ENCODE measurements around the gene C22orf42. TPM values are rescaled to one million over a fixed set of nuclear protein-coding genes. Genes with fewer than 3 reads are reported as not detected.
A peak's percentile ranks its signal among the peaks of the same experiment; 100 is the strongest.
"Not testable (repeated sequence)": the region's sequence is repeated elsewhere in the genome, so short reads cannot be mapped to it uniquely, and the experiment has no call there.

The C22orf42 gene, protein sequence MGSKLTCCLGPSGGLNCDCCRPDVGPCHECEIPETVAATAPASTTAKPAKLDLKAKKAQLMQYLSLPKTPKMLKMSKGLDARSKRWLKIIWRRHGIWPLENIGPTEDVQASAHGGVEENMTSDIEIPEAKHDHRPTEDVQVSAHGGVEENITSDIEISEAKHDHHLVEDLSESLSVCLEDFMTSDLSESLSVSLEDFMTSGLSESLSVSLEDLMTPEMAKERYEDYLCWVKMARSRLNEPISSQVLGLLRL
- not detected in 2 replicates for polyA plus RNA-seq (2014; cell fraction: cytosol; rRNA removed)
- polyA plus RNA-seq (2014; cell fraction: nucleus; rRNA removed) = not detected in 2 replicates

DNA sequence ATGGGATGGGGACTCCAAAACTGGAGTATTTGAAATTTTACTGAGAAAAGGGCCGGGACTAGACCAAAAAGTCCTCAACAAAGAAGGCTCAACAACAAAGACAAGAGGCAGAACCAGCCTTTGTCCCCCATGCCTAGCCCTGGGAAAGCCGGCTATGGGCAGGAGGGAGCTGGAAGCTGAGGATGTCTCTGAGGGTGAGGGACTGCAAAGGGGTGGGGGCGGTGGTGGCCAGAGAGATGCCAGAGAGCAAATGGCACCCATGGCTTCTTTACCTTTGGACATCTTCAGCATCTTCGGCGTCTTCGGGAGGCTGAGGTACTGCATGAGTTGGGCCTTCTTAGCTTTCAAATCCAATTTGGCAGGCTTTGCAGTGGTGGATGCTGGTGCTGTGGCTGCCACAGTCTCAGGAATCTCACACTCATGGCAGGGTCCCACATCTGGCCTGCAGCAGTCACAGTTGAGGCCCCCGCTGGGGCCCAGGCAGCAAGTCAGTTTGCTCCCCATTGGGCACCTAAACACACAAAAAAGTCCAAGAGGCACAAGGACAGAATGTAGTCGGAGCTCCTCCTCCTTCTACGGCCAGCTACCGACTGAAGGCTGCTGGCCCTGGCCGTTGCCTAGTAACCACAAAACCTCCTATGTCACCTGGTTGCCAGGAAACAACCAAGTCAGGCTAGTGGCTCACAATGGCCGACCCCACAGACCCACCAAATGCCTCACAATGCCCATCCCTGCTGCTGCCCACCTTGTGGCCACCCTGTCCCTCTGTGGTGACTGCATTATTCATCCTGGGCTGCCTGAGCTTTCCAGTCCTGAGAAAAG is at the start of gene C22orf42:
C22orf42 (minus strand) TSS at position 592 of the 822 bp plus-strand sequence; CDS start at position 504, 88 bp downstream.
- DNase-seq (ENCODE audit: low spot score) = no peak

DNA sequence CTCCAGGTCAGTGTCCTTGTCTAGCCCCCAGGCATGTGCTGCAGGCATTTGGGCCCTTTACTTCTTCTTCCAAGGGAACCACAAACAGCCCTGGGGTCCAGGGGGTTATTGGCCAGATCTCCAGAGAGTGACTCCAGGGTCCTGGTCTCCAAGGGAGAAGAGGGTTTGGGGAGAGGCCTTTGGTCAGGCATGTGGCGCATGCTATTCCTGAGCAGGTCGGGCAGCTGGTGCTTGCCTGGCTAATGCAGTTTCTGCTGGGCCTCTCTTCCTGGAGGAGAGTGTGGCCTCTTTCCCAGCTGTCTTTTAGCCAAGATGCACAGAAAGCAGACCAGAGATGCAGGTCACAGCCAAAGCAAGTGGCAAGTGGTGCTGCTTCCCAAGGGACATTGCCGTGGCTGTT is 49.6 kb upstream of the C22orf42 start:
- no peak for DNase-seq (ENCODE audit: low spot score)

DNA sequence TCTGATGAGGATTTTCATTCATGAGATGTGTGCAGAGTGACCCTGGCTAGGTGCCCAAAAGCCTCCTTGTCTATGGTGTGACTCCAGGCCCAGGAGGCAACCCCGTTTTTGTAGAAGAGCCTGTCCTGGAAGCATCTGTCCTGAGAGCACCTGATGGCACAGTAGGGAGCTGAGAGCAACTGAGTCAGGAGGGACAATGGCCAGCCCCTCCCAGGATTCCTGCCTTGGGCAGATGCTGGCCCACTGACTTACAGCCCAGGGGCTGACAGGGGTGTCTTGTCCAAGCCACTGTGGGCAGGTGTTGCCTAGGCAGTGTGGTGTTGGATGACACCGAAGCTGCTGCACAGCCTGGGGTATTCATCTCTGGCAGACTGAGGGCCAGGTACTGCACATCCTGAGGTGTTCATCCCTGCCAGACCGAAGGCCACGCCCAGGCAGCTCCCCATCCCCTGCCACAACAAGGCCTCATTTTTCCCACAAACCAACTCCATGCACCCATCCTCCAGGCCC is 48.9 kb upstream of the C22orf42 start:
- no peak for DNase-seq (ENCODE audit: low spot score)

DNA sequence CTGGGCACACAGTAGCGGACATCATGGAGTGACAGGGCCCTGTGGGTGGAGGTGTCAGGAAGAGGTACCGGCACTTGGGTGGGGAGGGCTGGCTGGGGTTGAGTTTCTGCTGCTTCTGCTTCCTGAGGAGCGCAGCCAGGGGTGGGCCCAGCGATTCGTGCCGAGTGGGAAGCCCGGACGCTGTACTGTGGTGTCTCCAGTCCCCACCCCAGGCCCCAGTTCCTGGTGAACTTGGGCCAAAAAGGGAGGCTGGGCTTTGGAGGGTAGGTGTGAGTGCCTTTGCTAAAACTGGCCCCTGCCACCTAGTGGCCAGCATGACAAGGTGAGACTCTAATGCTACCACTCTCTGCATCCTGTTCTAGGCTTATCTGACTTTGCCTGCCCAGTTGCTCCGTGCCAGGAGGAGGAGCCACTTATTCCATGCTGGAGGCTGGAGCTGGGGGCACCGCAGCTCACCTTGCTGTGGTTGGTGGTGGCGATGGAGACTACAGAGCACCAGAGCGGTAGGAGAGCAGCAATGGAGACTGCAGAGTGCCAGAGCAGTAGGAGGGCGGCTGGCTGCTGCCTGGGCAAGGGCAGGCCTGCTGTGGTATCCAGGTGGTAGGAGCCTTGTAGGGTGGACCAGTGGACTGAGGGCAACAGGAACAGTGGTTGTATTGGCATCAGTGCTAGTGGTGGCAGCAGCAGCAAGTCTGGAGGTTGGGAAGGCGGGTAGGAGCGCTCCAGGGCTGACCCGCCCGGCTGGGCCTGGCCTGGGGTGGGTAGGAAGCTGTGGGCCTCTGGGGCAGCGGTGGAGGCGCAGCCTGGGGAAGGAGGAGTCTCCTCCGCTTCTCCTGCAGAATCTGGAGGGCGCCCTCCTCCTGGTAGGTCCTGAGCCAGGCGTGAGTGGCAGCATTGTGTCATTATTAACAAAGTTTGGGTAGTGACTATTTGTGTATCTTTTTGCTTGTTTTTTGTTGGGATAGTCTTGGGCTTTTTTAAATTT is 48.0 kb upstream of the C22orf42 start:
- DNase-seq (ENCODE audit: low spot score) = peak; percentile 32

- no peak for DNase-seq (ENCODE audit: low spot score)
Measured at GRCh38 chr22:32205974-32206773, 47.1 kb upstream of the C22orf42 start.

- peak; percentile 80 for DNase-seq (ENCODE audit: low spot score)
Measured at GRCh38 chr22:32204856-32205722, 46.0 kb upstream of the C22orf42 start, which contains the start of gene RFPL2. Gene RFPL2 (minus strand): TSS chr22:32205073. CDS start chr22:32202451, 2,622 bp downstream.

DNA sequence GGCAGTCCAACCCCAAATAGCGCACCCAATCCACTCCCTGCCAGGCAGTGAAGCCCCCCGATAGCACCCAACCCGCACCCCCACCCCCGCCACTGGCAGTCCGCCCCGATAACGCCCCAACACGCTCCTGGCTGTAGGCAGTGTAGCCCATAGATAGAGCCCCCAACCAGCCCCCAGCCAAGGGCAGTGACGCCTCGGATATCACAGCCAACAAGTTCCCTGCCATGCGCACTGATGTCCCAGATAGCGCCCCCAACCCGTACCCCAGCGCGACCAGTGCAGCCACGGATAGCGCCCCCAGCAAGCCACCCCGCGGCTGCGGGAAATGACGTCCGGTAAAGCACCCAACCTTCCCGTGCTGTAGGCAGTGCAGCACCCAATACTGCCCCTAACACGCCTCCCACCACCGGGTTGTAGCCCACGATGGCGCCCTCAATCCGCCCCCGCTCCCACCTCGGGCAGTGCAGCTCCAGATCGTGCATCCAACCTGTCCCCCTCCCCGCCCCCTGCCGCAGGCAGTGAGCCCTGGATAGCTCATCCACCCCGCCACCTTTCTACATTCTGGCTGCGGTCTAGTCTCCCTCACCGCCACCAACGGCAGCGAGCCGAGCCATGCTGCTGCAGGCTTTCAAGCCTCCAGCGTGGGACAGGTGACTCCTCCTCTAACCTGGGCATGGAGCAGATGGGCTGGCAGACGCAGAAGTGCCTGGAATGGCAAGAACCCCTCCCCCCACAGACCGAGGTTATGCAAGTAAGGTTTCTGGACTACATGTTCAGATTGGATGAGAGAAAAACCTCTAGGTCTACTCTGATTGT is 45.1 kb upstream of the C22orf42 start:
- no peak for DNase-seq (ENCODE audit: low spot score)

DNA sequence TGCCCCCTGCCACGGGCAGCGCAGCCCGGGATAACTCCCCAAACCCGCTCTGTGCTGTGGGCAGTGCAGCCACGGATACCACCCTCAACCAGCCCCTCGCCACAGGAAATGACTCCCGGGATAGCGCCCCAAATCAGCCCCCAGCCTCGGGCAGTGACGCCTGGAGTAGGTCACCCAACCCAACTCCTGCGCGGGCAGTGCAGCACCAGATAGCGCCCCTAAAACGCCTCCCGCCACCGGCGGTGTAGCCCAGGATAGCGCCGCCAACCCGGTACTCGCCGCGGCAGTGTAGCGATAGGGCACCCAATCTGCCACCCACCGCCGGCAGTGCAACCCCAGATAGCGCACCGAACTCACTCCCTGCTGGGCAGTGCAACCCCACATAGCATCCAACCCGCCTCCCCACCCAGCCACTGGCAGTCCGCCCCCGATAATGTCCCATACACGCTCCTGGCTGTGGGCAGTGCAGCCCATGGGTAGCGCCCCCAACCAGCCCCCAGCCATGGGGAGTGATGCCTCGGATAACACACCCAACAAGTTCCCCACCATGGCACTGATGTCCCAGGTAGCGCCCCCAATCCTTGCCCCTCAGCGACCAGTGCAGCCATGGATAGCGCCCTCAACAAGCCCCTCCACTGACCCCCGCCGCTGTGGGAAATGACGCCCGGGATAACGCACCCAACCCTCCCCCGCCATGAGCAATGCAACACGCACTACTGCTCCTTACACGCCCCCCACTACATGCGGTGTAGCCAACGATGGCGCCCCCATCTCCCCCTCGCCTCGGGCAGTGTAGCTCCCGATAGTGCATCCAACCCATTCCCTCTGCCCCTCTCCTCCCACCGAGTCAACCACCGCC is 44.3 kb upstream of the C22orf42 start:
- no peak for DNase-seq (ENCODE audit: low spot score)

GRCh38 chr22:32202539-32203180 is 43.6 kb upstream of the C22orf42 start:
- DNase-seq (ENCODE audit: low spot score) = peak; percentile 68

DNA sequence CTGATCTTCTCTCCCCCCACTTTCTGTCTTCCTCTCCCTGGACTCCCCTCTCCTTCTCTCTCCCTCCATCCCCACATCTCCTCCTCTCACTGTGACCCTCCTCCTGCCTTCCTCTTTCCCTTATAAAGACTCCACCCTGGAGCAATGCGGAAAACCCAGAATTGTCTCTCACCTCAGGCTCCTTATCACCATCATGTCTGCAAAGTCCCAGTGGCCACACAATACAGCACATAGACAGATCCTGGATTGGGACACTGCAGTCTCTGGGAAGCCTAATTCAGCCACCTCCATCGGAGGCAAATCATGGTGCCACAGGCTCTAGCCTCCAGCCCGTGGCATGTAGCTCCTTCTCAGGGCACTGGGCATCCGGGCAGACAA is 43.0 kb upstream of the C22orf42 start:
- DNase-seq (ENCODE audit: low spot score) = no peak

GRCh38 chr22:32200752-32201151 is 41.6 kb upstream of the C22orf42 start:
- no peak for DNase-seq (ENCODE audit: low spot score)

GRCh38 chr22:32199961-32200360 is 40.9 kb upstream of the C22orf42 start:
- no peak for DNase-seq (ENCODE audit: low spot score)

GRCh38 chr22:32199341-32199740 is 40.2 kb upstream of the C22orf42 start:
- no peak for DNase-seq (ENCODE audit: low spot score)

GRCh38 chr22:32197553-32198226 is 38.6 kb upstream of the C22orf42 start:
- DNase-seq (ENCODE audit: low spot score) = not testable (repeated sequence)

- not testable (repeated sequence) for DNase-seq (ENCODE audit: low spot score)
Measured at GRCh38 chr22:32195900-32196299, 36.8 kb upstream of the C22orf42 start.

- not testable (repeated sequence) for DNase-seq (ENCODE audit: low spot score)
Measured at GRCh38 chr22:32193346-32193745, 34.2 kb upstream of the C22orf42 start.
